Stimulated activated CD4-positive, alpha-beta T cell treated with anti-CD3 and anti-CD28 coated beads, Interleukin-1b, Interleukin-23, amount 100 ng/mL, for 4 hours (primary cell): ENCODE results near the gene CDH13.

Experiments used
- DNase-seq, 2 donors: peaks; one replicate each; pipeline ENCODE4 v3.0.0-alpha.2; 2020; ENCODE audit warnings: low read depth in 2 of 2

Gene CDH13

DNA sequence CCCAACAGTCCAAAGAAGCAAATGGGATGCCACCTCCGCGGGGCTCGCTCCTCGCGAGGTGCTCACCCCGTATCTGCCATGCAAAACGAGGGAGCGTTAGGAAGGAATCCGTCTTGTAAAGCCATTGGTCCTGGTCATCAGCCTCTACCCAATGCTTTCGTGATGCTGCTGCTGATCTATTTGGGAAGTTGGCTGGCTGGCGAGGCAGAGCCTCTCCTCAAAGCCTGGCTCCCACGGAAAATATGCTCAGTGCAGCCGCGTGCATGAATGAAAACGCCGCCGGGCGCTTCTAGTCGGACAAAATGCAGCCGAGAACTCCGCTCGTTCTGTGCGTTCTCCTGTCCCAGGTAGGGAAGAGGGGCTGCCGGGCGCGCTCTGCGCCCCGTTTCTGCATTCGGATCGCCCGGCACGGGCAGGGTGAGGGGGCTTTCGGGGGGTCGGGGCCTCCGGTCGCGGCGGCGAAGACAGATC is at the start of gene CDH13:
CDH13 (plus strand) TSS at position 179 of the 471 bp plus-strand sequence.
- DNase-seq = no peak

GRCh38 chr16:82580298-82580890 is 46.4 kb upstream of the CDH13 start:
- DNase-seq = no peak

DNA sequence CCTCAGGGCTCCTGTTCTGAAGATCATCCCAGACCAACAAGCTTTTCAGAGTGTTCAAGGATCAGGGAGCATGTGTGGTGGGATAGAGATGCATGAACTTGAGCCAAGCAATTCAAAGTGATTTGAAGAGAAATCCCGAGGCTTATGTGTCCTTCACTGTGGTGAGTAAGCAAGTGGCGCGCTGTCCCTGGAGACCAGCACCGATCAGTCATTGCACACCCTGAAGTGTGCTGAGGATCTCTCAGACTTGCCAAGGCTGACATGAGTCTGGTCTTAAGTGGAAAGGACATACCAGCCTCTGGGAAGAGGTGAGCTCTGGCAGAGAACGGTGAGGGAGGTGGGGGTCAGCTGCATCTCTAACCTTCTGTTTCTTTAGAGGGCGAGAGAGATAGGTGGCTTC is 43.8 kb upstream of the CDH13 start:
- DNase-seq = no peak

DNA sequence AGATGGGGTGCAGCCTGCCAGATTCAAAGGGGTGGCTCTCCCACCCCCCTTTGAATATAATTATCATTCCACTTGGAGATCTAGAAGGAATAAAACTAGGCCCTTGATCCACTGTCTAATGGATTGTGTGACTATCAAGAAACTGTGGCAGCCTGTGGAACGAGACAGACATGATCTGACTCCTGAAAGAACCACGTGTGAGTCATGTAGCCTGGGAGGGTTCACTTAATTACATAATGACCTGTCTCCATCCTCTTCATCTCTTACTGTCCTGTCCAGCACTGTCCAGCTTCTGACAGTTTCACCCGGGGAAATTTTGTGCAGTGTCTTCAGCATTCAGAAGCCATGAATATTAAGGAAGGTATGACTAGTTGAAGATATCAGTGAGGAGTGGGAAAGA is 43.3 kb upstream of the CDH13 start:
- DNase-seq = no peak

DNA sequence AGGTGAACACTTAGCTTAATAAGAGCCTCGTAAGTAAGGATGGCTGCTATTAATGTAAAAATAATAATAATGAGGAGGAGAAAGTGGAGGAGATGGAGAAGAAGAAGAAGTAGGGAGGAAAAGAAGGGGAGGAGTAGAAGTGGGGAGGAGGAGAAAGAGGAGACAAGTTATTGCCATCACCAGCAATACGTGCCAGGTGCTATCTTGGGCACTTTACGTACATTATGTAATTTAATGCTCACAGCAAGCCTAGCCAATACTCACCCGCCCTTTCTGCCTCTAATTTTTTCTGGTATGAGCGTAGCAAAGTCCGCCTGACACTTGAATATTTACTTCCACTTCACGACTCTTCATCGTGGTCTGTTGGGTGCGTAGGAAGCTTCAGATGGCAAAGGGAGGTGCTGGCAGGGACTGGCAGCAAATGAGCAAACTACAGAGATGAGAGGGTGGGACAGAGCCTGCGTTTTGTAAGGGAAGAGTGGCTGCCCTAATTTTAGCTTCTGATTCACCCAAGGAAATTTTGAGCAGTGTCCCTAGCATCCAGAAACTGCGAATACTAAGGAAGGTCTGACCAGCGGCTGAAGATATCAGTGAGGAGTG is 42.1 kb upstream of the CDH13 start:
- DNase-seq = no peak

GRCh38 chr16:82585675-82586074 is 41.1 kb upstream of the CDH13 start:
- no peak for DNase-seq

- DNase-seq = no peak
These were observed 40.6 kb upstream of the CDH13 start for GRCh38 chr16:82586130-82586529.

DNA sequence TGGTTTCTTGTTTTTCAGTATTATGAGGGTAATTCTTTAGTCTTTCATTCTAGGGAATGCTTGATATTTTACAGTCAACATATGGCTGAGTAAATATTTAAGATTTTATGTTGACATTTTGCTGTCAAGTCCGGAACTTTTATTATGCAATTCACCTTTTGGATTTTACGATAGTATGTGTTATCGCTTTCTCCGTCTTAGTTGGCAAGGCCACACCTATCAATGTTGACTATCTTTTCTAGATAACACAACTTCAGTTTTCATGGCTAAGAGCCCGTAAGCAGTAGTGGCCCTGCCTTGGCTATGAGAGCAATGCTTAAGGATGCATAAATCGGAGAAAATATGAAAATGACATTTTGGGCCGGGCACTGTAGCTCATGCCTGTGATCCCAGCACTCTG is 39.5 kb upstream of the CDH13 start:
- no peak for DNase-seq

GRCh38 chr16:82589407-82589806 is 37.4 kb upstream of the CDH13 start:
- DNase-seq = no peak

GRCh38 chr16:82594114-82594513 is 32.7 kb upstream of the CDH13 start:
- DNase-seq = no peak

DNA sequence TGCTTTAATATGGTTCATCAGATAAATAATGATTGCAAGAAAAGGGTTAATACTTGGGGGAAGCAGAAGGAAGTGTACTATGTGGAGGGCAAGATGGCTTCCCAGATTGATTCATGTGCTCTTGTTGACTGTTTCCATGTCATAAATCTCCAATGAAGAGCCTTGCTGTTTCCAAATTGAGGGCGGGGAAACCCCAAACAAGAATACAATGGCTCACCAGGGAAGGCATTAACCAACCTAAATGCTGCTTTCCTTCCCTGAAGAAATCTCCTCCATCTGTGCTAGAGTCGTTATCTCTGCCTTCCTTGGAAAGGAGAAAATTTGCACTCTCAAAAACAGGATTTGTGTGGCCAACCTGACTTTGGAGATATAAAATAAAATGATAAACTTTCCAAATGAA is 28.0 kb upstream of the CDH13 start:
- no peak for DNase-seq

DNA sequence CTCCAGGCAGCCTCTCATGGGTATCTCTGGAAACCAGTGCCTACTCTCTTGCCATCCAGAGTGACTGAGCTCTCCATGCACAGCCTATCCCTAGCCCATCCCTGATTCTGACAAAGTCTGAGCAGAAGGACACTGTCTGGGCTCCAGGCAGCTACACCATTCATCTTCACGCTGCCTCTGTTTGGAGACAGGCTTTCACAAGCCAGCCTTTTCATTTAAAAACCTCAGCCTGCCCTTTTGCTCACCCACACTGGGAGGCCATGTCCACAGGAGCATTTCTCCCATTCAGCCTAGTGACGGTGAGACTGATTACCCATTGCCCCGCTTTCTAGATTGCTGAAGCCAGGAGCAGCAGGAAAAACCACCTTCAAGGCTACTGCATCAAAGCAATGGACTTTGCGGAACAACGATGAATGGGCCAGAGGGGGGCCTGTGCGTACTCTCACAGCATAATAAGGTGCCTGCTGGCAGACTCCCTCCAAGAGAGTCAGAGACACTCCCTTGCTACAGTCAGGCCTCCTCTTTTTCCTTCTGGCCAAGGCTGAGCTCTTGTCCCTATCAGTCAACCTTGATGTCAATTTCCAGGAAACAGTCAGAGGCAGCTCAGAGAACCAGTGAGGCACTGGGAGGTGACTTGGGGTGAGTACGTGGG is 24.7 kb upstream of the CDH13 start:
- DNase-seq = no peak

GRCh38 chr16:82603784-82604411 is 22.9 kb upstream of the CDH13 start:
- no peak for DNase-seq

GRCh38 chr16:82605076-82605475 is 21.7 kb upstream of the CDH13 start:
- no peak for DNase-seq

- DNase-seq = no peak
These were observed 20.7 kb upstream of the CDH13 start for GRCh38 chr16:82605863-82606620.

- no peak for DNase-seq
These were observed 17.6 kb upstream of the CDH13 start for GRCh38 chr16:82609140-82609539.

- DNase-seq = no peak
These were observed 14.5 kb upstream of the CDH13 start for GRCh38 chr16:82612263-82612662.

GRCh38 chr16:82616356-82616755 is 10.4 kb upstream of the CDH13 start:
- DNase-seq = no peak

DNA sequence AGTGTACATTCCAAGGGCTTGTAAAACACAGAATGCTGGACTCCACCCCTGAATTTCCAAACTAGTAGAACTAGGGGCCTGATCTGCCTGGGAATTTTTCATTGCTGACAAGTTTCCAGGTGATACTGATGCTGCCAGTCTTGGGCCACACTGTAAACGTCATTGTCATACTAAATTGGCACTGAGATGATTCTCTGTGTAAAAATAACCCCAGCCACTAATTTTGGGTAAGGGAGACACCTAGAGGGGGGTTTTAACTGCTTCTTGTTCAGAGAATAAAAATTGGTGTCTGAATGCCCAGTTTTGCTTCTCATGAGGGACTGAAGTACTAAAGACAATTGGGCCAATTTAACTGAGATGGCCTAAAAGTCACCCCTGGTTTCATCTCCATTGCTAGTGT is 5.0 kb upstream of the CDH13 start:
- DNase-seq = no peak

DNA sequence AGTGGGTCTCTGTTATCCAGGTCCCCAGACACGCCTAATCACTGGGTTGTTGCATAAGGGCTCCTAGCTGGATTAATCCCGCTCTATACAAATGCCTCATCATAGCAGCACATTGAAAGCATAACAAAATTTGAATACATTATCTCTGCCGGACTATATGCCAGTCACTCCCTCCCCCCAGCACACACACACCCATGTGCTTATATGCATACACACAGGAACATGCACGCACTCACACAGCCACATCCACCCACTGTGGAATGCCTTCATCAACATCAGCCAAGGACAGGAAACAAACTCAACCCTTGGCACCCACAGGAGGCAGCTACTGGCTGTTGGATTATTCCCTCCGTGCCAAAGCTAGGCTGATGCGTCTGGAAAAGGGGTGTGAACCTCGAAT is 3.5 kb upstream of the CDH13 start:
- DNase-seq = no peak

- no peak for DNase-seq
These were observed 1.5 kb upstream of the CDH13 start for GRCh38 chr16:82625066-82625968.
